ENCODE data around the gene RGL2.

- TF ChIP-seq CTCF (IDR thresholded peaks at IDR 0.05; ENCODE audit: low read depth, low read length, poor library complexity, severe bottlenecking) (no peak), EZH2phosphoT487 (IDR thresholded peaks at IDR 0.05; ENCODE audit: borderline replicate concordance, low read length) (no peak)
Measured at GRCh38 chr6:33259032-33259431, 39.7 kb downstream of the RGL2 start.

Data from DOHH2 (cell line).